Skin epidermis (tissue), 12 donors: ENCODE measurements around the gene KCNJ6.
"Not testable (repeated sequence)": the region's sequence is repeated elsewhere in the genome, so short reads cannot be mapped to it uniquely, and the experiment has no call there.

Experiments
- H3K27ac ChIP-seq, 21 experiments: fragments of 200-600 bp; sonication (generic) in 11 of 21; one replicate each; pipeline ENCODE4 v1.5.0; 2020; ENCODE audit warnings: mild to moderate bottlenecking in 3 of 21, inconsistent platforms in 2 of 21, moderate library complexity in 2 of 21
- H3K4me3 ChIP-seq, 7 experiments: fragments of 200-600 bp; sonication (generic) in 2 of 7; one replicate each; pipeline ENCODE4 v1.5.0; 2020; ENCODE audit warnings: inconsistent platforms in 2 of 7, mild to moderate bottlenecking in 2 of 7, moderate library complexity in 1 of 7

KCNJ6 gene

GRCh38 chr21:37594472-37594951, 321.7 kb downstream of the KCNJ6 start:
- Histone ChIP-seq H3K4me3 (no peak overlapping the region), H3K27ac (no peak overlapping the region)

- H3K4me3 ChIP-seq, result no peak overlapping the region
- H3K27ac ChIP-seq, result no peak overlapping the region
Observed at GRCh38 chr21:37593740-37594471, 322.4 kb downstream of the KCNJ6 start.

- Histone ChIP-seq H3K27ac (no peak overlapping the region), H3K4me3 (no peak overlapping the region)
Observed at GRCh38 chr21:37593015-37593414, 323.2 kb downstream of the KCNJ6 start.

GRCh38 chr21:37592496-37592895, 323.8 kb downstream of the KCNJ6 start:
- Histone ChIP-seq H3K27ac (no peak overlapping the region), H3K4me3 (no peak overlapping the region)

- H3K27ac ChIP-seq, H3K4me3 ChIP-seq: not testable (repeated sequence)
Observed at GRCh38 chr21:37591994-37592393, 324.3 kb downstream of the KCNJ6 start.

- H3K4me3 ChIP-seq, H3K27ac ChIP-seq: not testable (repeated sequence)
Observed at GRCh38 chr21:37590836-37591235, 325.4 kb downstream of the KCNJ6 start.

GRCh38 chr21:37588644-37589043, 327.6 kb downstream of the KCNJ6 start:
- not testable (repeated sequence) for H3K27ac ChIP-seq, H3K4me3 ChIP-seq

- H3K4me3 ChIP-seq, result no peak overlapping the region
- H3K27ac ChIP-seq, result no peak overlapping the region
Observed at GRCh38 chr21:37587635-37588177, 328.6 kb downstream of the KCNJ6 start.

GRCh38 chr21:37587203-37587602, 329.1 kb downstream of the KCNJ6 start:
- no peak overlapping the region for H3K4me3 ChIP-seq
- no peak overlapping the region for H3K27ac ChIP-seq

GRCh38 chr21:37582590-37582989, 333.7 kb downstream of the KCNJ6 start:
- no peak overlapping the region for H3K4me3 ChIP-seq
- H3K27ac ChIP-seq, result no peak overlapping the region

- H3K27ac ChIP-seq, result peak overlapping the region in 1 of 21 experiments; percentile 51
Observed at GRCh38 chr21:37580666-37581065, 335.6 kb downstream of the KCNJ6 start.

GRCh38 chr21:37579356-37579755, 336.9 kb downstream of the KCNJ6 start:
- Histone ChIP-seq H3K27ac (no peak overlapping the region), H3K4me3 (no peak overlapping the region)

More at GRCh38 chr21:37580666-37581065, 335.6 kb downstream of the KCNJ6 start:
- no peak overlapping the region for H3K4me3 ChIP-seq

GRCh38 chr21:37578471-37579126, 337.7 kb downstream of the KCNJ6 start:
- H3K27ac ChIP-seq, result no peak overlapping the region

GRCh38 chr21:37576929-37577328, 339.3 kb downstream of the KCNJ6 start:
- not testable (repeated sequence) for H3K27ac ChIP-seq, H3K4me3 ChIP-seq

More at GRCh38 chr21:37578471-37579126, 337.7 kb downstream of the KCNJ6 start:
- no peak overlapping the region for H3K4me3 ChIP-seq

GRCh38 chr21:37575580-37575979, 340.7 kb downstream of the KCNJ6 start:
- Histone ChIP-seq H3K4me3 (no peak overlapping the region), H3K27ac (no peak overlapping the region)

GRCh38 chr21:37574751-37575150, 341.5 kb downstream of the KCNJ6 start:
- H3K27ac ChIP-seq, result no peak overlapping the region
- H3K4me3 ChIP-seq, result no peak overlapping the region

- no peak overlapping the region for H3K4me3 ChIP-seq
Observed at GRCh38 chr21:37574316-37574715, 341.9 kb downstream of the KCNJ6 start.

GRCh38 chr21:37571442-37571841, 344.8 kb downstream of the KCNJ6 start:
- no peak overlapping the region for H3K4me3 ChIP-seq
- no peak overlapping the region for H3K27ac ChIP-seq

More at GRCh38 chr21:37574316-37574715, 341.9 kb downstream of the KCNJ6 start:
- no peak overlapping the region for H3K27ac ChIP-seq

- H3K4me3 ChIP-seq, result no peak overlapping the region
- no peak overlapping the region for H3K27ac ChIP-seq
Observed at GRCh38 chr21:37568916-37569315, 347.3 kb downstream of the KCNJ6 start.

GRCh38 chr21:37568415-37568814, 347.8 kb downstream of the KCNJ6 start:
- H3K27ac ChIP-seq, result no peak overlapping the region
- H3K4me3 ChIP-seq, result no peak overlapping the region
